ENCODE measurements around the gene INTS7. TPM values are rescaled to one million over a fixed set of nuclear protein-coding genes. Genes with fewer than 3 reads are reported as not detected.
"Not testable (repeated sequence)": the region's sequence is repeated elsewhere in the genome, so short reads cannot be mapped to it uniquely, and the experiment has no call there.

The INTS7 gene
- total and polyA plus RNA-seq, 12 donors = 4.4 to 11.6 (median 8.5) TPM

DNA sequence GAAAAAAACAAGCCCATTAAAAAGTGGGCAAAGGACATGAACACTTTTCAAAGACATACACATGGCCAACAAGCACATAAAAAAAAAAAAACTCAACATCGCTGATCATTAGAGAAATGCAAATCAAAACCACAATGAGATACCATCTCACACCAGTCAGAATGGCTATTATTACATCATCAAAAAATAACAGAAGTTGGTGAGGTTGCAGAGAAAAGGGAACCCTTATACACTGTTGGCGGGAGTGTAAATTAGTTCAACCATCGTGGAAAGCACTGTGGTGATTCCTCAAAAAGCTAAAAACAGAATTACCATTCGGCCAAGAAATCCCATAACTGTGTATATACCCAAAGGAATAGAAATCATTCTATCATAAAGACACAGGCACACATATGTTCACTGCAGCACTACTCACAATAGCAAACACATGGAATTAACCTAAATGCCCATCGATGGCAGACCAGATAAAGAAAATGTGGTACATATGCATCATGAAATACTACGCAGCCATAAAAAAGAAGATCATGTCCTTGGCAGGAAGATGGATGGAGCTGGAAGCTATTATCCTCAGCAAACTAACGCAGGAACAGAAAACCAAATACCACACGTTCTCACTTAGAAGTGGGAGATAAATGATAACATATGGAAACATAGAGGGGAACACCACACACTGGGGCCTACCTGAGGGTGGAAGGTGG is 70.1 kb downstream of the INTS7 start:
- Histone ChIP-seq H3K27me3 (no peaks in the 10 kb centered on the region), H3K9me3 (no peaks in the 10 kb centered on the region), H3K27ac (no peak overlapping the region), H3K4me3 (no peak overlapping the region), H3K4me1 (no peaks in the 10 kb centered on the region), H3K36me3 (peaks cover 0 to 52% (median 0%) of the 10 kb centered on the region in 9 donors)
- intact Hi-C loops (cut with DNase I) = no loop called here
- 92 to 94% methylated on average over 8 of the region's 8 CpGs for WGBS, 2 donors
- TF ChIP-seq, protein P1, sequence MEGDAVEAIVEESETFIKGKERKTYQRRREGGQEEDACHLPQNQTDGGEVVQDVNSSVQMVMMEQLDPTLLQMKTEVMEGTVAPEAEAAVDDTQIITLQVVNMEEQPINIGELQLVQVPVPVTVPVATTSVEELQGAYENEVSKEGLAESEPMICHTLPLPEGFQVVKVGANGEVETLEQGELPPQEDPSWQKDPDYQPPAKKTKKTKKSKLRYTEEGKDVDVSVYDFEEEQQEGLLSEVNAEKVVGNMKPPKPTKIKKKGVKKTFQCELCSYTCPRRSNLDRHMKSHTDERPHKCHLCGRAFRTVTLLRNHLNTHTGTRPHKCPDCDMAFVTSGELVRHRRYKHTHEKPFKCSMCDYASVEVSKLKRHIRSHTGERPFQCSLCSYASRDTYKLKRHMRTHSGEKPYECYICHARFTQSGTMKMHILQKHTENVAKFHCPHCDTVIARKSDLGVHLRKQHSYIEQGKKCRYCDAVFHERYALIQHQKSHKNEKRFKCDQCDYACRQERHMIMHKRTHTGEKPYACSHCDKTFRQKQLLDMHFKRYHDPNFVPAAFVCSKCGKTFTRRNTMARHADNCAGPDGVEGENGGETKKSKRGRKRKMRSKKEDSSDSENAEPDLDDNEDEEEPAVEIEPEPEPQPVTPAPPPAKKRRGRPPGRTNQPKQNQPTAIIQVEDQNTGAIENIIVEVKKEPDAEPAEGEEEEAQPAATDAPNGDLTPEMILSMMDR (IDR thresholded peaks at IDR 0.05) = no peak
- DNase-seq (no peak), ATAC-seq (no peak)

DNA sequence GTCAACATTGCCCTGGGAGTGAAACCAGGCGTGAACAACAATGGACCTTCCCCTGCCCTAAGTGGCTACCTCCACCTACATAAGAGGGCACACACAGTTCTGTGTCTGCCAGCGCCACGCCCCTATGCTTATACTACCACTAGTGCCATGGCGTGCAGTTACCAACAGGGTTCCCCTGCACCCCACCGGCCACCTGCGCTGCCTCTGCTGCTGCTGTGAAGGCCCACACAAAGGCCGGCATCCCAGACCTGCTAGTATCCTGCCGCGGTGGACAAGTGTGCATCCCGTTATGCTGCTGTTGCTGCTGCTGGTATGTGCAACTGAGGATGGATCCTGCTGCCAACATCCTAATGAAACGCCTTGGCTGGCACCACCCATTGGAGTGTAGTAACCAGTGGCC is 75.7 kb downstream of the INTS7 start:
- Histone ChIP-seq H3K36me3 (peaks cover 0 to 41% (median 0%) of the 10 kb centered on the region in 9 donors), H3K9me3 (peaks cover 0 to 2% (median 0%) of the 10 kb centered on the region in 11 donors), H3K27me3 (no peaks in the 10 kb centered on the region), H3K27ac (no peak overlapping the region), H3K4me3 (no peak overlapping the region), H3K4me1 (no peaks in the 10 kb centered on the region)
- ATAC-seq = no peak
- TF ChIP-seq, protein P1 (IDR thresholded peaks at IDR 0.05) = no peak
- intact Hi-C loops (cut with DNase I) = no loop called here
- 98 to 100% methylated on average over 11 of the region's 11 CpGs for WGBS, 2 donors
- no peak for DNase-seq

DNA sequence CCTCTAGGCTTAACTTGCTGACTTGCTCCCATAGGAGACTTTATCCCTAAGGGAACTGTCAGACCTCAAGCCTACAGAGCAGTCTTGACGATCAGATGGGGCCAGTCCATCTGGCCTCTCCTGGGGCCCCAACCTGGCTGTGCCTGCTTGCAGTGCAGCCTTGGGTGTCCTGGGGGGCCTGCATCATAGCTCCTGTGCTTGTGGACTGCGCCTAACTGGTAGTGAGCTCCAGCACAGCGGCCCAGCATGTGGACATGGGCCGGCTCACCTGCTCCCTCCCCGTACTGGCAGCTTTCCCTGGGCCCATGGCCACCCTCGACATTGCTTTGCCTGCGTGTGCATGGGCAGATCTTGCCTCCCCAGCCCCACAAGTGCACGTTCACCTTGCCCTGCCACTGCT is 76.1 kb downstream of the INTS7 start:
- Histone ChIP-seq H3K4me1 (no peaks in the 10 kb centered on the region), H3K27ac (no peak overlapping the region), H3K9me3 (peaks cover 0 to 4% (median 0%) of the 10 kb centered on the region in 11 donors), H3K4me3 (no peak overlapping the region), H3K36me3 (peaks cover 0 to 37% (median 0%) of the 10 kb centered on the region in 9 donors), H3K27me3 (no peaks in the 10 kb centered on the region)
- DNase-seq (no peak), ATAC-seq (no peak)
- intact Hi-C loops (cut with DNase I) = no loop called here
- TF ChIP-seq, protein P1 (IDR thresholded peaks at IDR 0.05) = no peak
- 96 to 98% methylated on average over 8 of the region's 8 CpGs for WGBS, 2 donors

DNA sequence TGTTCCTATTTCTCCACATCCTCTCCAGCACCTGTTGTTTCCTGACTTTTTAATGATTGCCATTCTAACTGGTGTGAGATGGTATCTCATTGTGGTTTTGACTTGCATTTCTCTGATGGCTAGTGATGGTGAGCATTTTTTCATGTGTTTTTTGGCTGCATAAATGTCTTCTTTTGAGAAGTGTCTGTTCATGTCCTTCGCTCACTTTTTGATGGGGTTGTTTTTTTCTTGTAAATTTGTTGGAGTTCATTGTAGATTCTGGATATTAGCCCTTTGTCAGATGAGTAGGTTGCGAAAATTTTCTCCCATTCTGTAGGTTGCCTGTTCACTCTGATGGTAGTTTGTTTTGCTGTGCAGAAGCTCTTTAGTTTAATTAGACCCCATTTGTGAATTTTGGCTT is 81.3 kb downstream of the INTS7 start:
- H3K27me3 ChIP-seq; ATAC-seq; intact Hi-C loops (cut with DNase I); H3K4me3 ChIP-seq; H3K9me3 ChIP-seq; DNase-seq; H3K27ac ChIP-seq: not testable (repeated sequence)
- H3K36me3 ChIP-seq = peaks cover 0 to 49% (median 0%) of the 10 kb centered on the region in 9 donors
- WGBS, 2 donors = no CpG with 5 or more reads among the region's 2 CpGs
- H3K4me1 ChIP-seq = peaks cover 0 to 16% (median 0%) of the 10 kb centered on the region in 9 donors

DNA sequence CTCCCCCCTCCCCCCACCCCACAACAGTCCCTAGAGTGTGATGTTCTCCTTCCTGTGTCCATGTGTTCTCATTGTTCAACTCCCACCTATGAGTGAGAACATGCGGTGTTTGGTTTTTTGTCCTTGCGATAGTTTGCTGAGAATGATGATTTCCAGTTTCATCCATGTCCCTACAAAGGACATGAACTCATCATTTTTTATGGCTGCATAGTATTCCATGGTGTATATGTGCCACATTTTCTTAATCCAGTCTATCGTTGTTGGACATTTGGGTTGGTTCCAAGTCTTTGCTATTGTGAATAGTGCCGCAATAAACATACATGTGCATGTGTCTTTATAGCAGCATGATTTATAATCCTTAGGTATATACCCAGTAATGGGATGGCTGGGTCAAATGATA is 81.8 kb downstream of the INTS7 start:
- H3K27ac ChIP-seq; intact Hi-C loops (cut with DNase I); DNase-seq; H3K4me3 ChIP-seq; H3K27me3 ChIP-seq; ATAC-seq; H3K9me3 ChIP-seq: not testable (repeated sequence)
- WGBS, 2 donors = 100% methylated on average over 1 to 2 of the region's 4 CpGs
- Histone ChIP-seq H3K36me3 (peaks cover 0 to 49% (median 0%) of the 10 kb centered on the region in 9 donors), H3K4me1 (peaks cover 0 to 16% (median 0%) of the 10 kb centered on the region in 9 donors)
